Adrenal gland (tissue), 5 donors: ENCODE data around the gene PLIN1.

Source experiments
- POLR2A ChIP-seq, 2 donors: fragments of 450-650 bp; IDR thresholded peaks; one replicate each; pipeline ENCODE4 v1.6.1; 2017; ENCODE audit warnings: antibody characterized with exemption in 2 of 2, mild to moderate bottlenecking in 2 of 2, moderate library complexity in 1 of 2
- TF ChIP-seq, protein P1 (sequence below), 6 experiments: fragments of 450-650 bp in 4 of 6; fragments of 200-600 bp in 2 of 6; sonication (generic) in 1 of 6; IDR thresholded peaks; 1 replicate in 5 of 6; 2 replicates in 1 of 6; pipeline versions ENCODE4 v1.5.1 to v1.8.0; 2016 to 2021; ENCODE audit warnings: antibody characterized with exemption in 6 of 6, mild to moderate bottlenecking in 2 of 6, moderate library complexity in 1 of 6
- donor health status: DM: no; HTN: no; CAD: no.

DNA sequence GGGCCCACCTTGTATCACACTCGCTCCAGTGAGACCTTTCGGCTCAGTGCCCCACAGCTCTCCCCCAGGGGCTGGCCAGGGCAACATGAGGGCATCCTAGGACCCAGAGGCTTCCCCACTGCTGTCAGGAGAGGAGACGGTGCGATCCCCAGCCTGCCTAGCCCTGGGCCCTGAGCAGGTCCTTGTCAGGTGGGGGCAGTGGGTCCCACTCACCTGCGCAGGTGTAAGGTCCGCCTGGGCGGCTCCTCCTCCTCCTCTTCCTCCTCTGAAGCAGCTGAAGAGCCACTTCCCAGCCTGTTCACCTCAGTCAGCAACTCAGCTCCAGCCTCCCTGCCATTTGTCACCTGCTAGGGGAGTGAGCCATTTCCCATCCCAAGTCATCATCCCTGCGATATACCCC, 33.5 kb downstream of the PLIN1 start:
- TF ChIP-seq POLR2A (IDR thresholded peaks at IDR 0.05) = no peak
- TF ChIP-seq, protein P1, sequence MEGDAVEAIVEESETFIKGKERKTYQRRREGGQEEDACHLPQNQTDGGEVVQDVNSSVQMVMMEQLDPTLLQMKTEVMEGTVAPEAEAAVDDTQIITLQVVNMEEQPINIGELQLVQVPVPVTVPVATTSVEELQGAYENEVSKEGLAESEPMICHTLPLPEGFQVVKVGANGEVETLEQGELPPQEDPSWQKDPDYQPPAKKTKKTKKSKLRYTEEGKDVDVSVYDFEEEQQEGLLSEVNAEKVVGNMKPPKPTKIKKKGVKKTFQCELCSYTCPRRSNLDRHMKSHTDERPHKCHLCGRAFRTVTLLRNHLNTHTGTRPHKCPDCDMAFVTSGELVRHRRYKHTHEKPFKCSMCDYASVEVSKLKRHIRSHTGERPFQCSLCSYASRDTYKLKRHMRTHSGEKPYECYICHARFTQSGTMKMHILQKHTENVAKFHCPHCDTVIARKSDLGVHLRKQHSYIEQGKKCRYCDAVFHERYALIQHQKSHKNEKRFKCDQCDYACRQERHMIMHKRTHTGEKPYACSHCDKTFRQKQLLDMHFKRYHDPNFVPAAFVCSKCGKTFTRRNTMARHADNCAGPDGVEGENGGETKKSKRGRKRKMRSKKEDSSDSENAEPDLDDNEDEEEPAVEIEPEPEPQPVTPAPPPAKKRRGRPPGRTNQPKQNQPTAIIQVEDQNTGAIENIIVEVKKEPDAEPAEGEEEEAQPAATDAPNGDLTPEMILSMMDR (IDR thresholded peaks at IDR 0.05) = no peak
